ENCODE data around the gene GTPBP4. TPM values are rescaled to one million over a fixed set of nuclear protein-coding genes. Genes with fewer than 3 reads are reported as not detected.

Gene GTPBP4
- total and polyA plus RNA-seq, 2 of the 8 experiments (the other 6 are each of a cell fraction or from before 2014, with no cell fraction given) = 16.9 to 98.1 TPM

DNA sequence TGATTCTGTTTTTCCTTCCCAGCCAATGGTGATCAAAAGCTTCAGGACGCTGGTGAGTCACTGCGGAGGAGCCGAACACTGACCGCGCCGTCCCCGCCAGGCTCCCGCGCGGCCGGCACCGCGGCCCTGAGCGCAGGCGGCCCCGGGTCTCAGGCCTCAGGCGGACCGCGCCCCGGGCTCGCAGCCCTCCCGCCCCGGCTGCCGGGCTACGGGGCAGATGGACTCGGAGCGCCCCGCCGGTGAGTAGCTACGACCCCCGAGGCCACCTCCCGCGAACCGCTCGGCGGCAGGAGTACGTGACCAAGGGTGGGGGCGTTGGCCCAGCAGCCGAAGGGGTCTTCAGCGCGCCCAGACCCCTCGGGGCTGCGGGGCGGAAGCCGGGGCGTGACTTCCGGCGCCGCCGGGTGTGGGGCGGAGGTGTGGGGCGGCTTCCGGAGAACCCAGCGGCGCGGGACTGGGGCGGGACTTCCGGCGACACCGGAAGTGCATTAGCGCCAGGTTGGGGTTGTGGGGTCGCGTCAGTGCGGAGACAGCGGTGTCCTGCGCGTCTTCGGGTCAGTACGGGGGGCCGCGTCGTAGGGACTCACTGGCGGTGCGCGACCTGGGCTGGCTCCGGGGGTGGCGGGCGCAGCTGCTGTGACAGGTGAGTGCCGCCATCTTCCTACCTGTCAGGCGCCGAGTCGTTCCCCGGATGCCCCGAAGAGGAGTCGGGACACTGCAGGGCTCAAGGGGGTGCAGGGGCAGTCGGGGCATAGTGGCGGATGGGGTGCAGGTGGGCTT, 68.3 kb downstream of the GTPBP4 start, which contains the start of gene WDR37 (continued):
- TF ChIP-seq SRF (IDR thresholded peaks at IDR 0.05; ENCODE audit: low read depth, low read length) = no peak
- no peak for TF ChIP-seq KDM1A (IDR thresholded peaks at IDR 0.05; ENCODE audit: borderline replicate concordance, low read length)
- no peak for TF ChIP-seq TEAD4 (IDR thresholded peaks at IDR 0.05; ENCODE audit: low read depth, low read length)
- TF ChIP-seq POLR2A (IDR thresholded peaks at IDR 0.05; ENCODE audit: control extremely low read depth in 1 of 2, low read depth in 2 of 2, low read length in 2 of 2) = peak; percentile 48 to 79
- TF ChIP-seq SP1 (IDR thresholded peaks at IDR 0.05; ENCODE audit: low read depth, low read length) = no peak
- no peak for TF ChIP-seq MAFK (IDR thresholded peaks at IDR 0.05; ENCODE audit: low read depth, low read length)
- TF ChIP-seq CHD1 (IDR thresholded peaks at IDR 0.05; ENCODE audit: low read depth, low read length) = no peak
- peak in 1 of 2 experiments; percentile 89; a peak in 2 of 4 replicates for TF ChIP-seq SIN3A (conservative IDR thresholded peaks at IDR 0.05 in 1 of 2, IDR thresholded peaks at IDR 0.05 in 1 of 2; ENCODE audit: low read depth in 1 of 2, low read length in 2 of 2)
- peak; percentile 69 for TF ChIP-seq TAF7 (optimal IDR thresholded peaks at IDR 0.05; ENCODE audit: borderline replicate concordance, low read depth, low read length)

Data from H1 (cell line).